GM12875 (cell line): ENCODE results near the gene PIK3R2.
"Not testable (repeated sequence)": the region's sequence is repeated elsewhere in the genome, so short reads cannot be mapped to it uniquely, and the experiment has no call there.

ENCODE experiments used
- H3K4me3 ChIP-seq: one replicate; pipeline ENCODE4 v1.5.1; 2011; ENCODE audit warnings: low read depth, low read length, control low read depth
- CTCF ChIP-seq: IDR thresholded peaks from 2 replicates; pipeline ENCODE4 v1.5.1; 2011; ENCODE audit warnings: low read depth, mild to moderate bottlenecking, control low read depth, inconsistent platforms, low read length, moderate library complexity, borderline replicate concordance; ENCODE audit not compliant: insufficient read depth

Gene PIK3R2

GRCh38 chr19:18203863-18204393, 51.0 kb downstream of the PIK3R2 start, which contains the start of gene RAB3A:
Gene RAB3A, minus strand, starts transcription at chr19:18204042. Its CDS starts 1,302 bp downstream, at chr19:18202740.
- peak within 1 kb of the TSS; percentile 81 for H3K4me3 ChIP-seq
- TF ChIP-seq CTCF = no peak

- no peak for TF ChIP-seq CTCF
- H3K4me3 ChIP-seq = peak overlapping the region; percentile 41
Measured at GRCh38 chr19:18204394-18205199, 51.6 kb downstream of the PIK3R2 start.

- H3K4me3 ChIP-seq = peak overlapping the region; percentile 41
- TF ChIP-seq CTCF = no peak
Measured at GRCh38 chr19:18205200-18205892, 52.4 kb downstream of the PIK3R2 start.

- H3K4me3 ChIP-seq = no peak overlapping the region
Measured at GRCh38 chr19:18206018-18206417, 53.1 kb downstream of the PIK3R2 start.

GRCh38 chr19:18208098-18208951, 55.4 kb downstream of the PIK3R2 start:
- TF ChIP-seq CTCF = peak; percentile 79
- H3K4me3 ChIP-seq = no peak overlapping the region

More at GRCh38 chr19:18206018-18206417, 53.1 kb downstream of the PIK3R2 start:
- no peak for TF ChIP-seq CTCF

- not testable (repeated sequence) for H3K4me3 ChIP-seq
Measured at GRCh38 chr19:18209912-18210311, 56.9 kb downstream of the PIK3R2 start.

GRCh38 chr19:18211683-18212082, 58.7 kb downstream of the PIK3R2 start:
- no peak overlapping the region for H3K4me3 ChIP-seq
- no peak for TF ChIP-seq CTCF
